GM18498 (cell line): ENCODE data around the gene PPP1R13L.
"Not testable (repeated sequence)": the region's sequence is repeated elsewhere in the genome, so short reads cannot be mapped to it uniquely, and the experiment has no call there.

ENCODE experiments used
- ATAC-seq: cut with Tn5 transposase; IDR thresholded peaks from one replicate; pipeline ENCODE4 v1.9.1; 2021; ENCODE audit warnings: mild to moderate bottlenecking, moderate library complexity; ENCODE audit not compliant: unreplicated experiment

The PPP1R13L gene

GRCh38 chr19:45404557-45405434 lies at the start of gene PPP1R13L:
Gene PPP1R13L, minus strand, starts transcription at chr19:45405069. Its CDS starts 6,751 bp downstream, at chr19:45398318.
- ATAC-seq: no peak

- ATAC-seq: no peak
Measured at GRCh38 chr19:45451850-45452387, 47.0 kb upstream of the PPP1R13L start.

GRCh38 chr19:45451131-45451849 lies 46.4 kb upstream of the PPP1R13L start:
- peak; percentile 32 for ATAC-seq

- no peak for ATAC-seq
Measured at GRCh38 chr19:45450012-45450333, 45.1 kb upstream of the PPP1R13L start.

- no peak for ATAC-seq
Measured at GRCh38 chr19:45448887-45449299, 44.0 kb upstream of the PPP1R13L start.

- ATAC-seq: no peak
Measured at GRCh38 chr19:45448425-45448756, 43.5 kb upstream of the PPP1R13L start.

- ATAC-seq: no peak
Measured at GRCh38 chr19:45446944-45447343, 42.1 kb upstream of the PPP1R13L start.

- ATAC-seq: no peak
Measured at GRCh38 chr19:45446295-45446694, 41.4 kb upstream of the PPP1R13L start.

- ATAC-seq: no peak
Measured at GRCh38 chr19:45445139-45445538, 40.3 kb upstream of the PPP1R13L start.

- ATAC-seq: peak; percentile 53
Measured at GRCh38 chr19:45444318-45445041, 39.6 kb upstream of the PPP1R13L start.

- ATAC-seq: no peak
Measured at GRCh38 chr19:45443462-45444317, 38.8 kb upstream of the PPP1R13L start.

GRCh38 chr19:45442778-45443461 lies 38.1 kb upstream of the PPP1R13L start:
- no peak for ATAC-seq

GRCh38 chr19:45442408-45442777 lies 37.5 kb upstream of the PPP1R13L start:
- no peak for ATAC-seq

- no peak for ATAC-seq
Measured at GRCh38 chr19:45440873-45441654, 36.2 kb upstream of the PPP1R13L start.

GRCh38 chr19:45440259-45440638 lies 35.4 kb upstream of the PPP1R13L start:
- no peak for ATAC-seq

- peak; percentile 60 for ATAC-seq
Measured at GRCh38 chr19:45439569-45440258, 34.8 kb upstream of the PPP1R13L start.

GRCh38 chr19:45439190-45439568 lies 34.3 kb upstream of the PPP1R13L start:
- ATAC-seq: no peak

GRCh38 chr19:45437328-45437727 lies 32.5 kb upstream of the PPP1R13L start:
- no peak for ATAC-seq

- not testable (repeated sequence) for ATAC-seq
Measured at GRCh38 chr19:45432543-45432942, 27.7 kb upstream of the PPP1R13L start.
